Loucy (cell line): Measurements from ENCODE around the gene RNFT2.

Experiments used
- H2AFZ ChIP-seq: fragments of 200-600 bp; sonication (generic); 2 replicates; pipeline ENCODE4 v1.6.0; 2016; ENCODE audit warnings: antibody characterized with exemption, mild to moderate bottlenecking, low read length, moderate library complexity
- H3F3A ChIP-seq: fragments of 200-600 bp; 2 replicates; pipeline ENCODE4 v1.6.0; 2016; ENCODE audit warnings: antibody characterized with exemption, low read depth, mild to moderate bottlenecking
- H3K27me3 ChIP-seq: fragments of 200-600 bp; sonication (generic); 2 replicates; pipeline ENCODE4 v1.6.1; 2014; ENCODE audit warnings: low read length, mild to moderate bottlenecking; ENCODE audit not compliant: insufficient read depth, poor library complexity, severe bottlenecking
- H3K36me3 ChIP-seq: fragments of 200-600 bp; sonication (generic); 2 replicates; pipeline ENCODE4 v1.6.1; 2016; ENCODE audit warnings: low read length; ENCODE audit not compliant: insufficient read depth
- H3K4me1 ChIP-seq: fragments of 200-600 bp; sonication (generic); 2 replicates; pipeline ENCODE4 v1.5.1; 2014; ENCODE audit warnings: low read length, mild to moderate bottlenecking; ENCODE audit not compliant: insufficient read depth, poor library complexity, severe bottlenecking
- H3K4me2 ChIP-seq: fragments of 200-600 bp; sonication (generic); 2 replicates; pipeline ENCODE4 v1.6.0; 2014; ENCODE audit warnings: antibody characterized with exemption, low read length, low read depth, mild to moderate bottlenecking; ENCODE audit not compliant: poor library complexity, severe bottlenecking
- H3K4me3 ChIP-seq: fragments of 200-600 bp; sonication (generic); 2 replicates; pipeline ENCODE4 v1.5.1; 2014; ENCODE audit warnings: low read length, mild to moderate bottlenecking, mixed read lengths; ENCODE audit not compliant: poor library complexity, severe bottlenecking
- H3K79me2 ChIP-seq: fragments of 200-600 bp; sonication (generic); 2 replicates; pipeline ENCODE4 v1.6.1; 2014; ENCODE audit warnings: low read length; ENCODE audit not compliant: insufficient read depth
- H3K9ac ChIP-seq: fragments of 200-600 bp; sonication (generic); 2 replicates; pipeline ENCODE4 v1.6.0; 2014; ENCODE audit warnings: mild to moderate bottlenecking, low read depth, low read length, moderate library complexity; ENCODE audit not compliant: poor library complexity, severe bottlenecking
- H3K9me2 ChIP-seq: fragments of 200-600 bp; sonication (generic); replicated peaks from 2 replicates; pipeline ENCODE4 v1.6.1; 2016; ENCODE audit warnings: low read depth, low read length, mixed read lengths
- H3K9me3 ChIP-seq: fragments of 200-600 bp; sonication (generic); 2 replicates; pipeline ENCODE4 v1.6.1; 2014; ENCODE audit warnings: mild to moderate bottlenecking, antibody characterized with exemption, low read length, low read depth; ENCODE audit not compliant: insufficient read depth
- H4K20me1 ChIP-seq: fragments of 200-600 bp; sonication (generic); 2 replicates; pipeline ENCODE4 v1.6.0; 2014; ENCODE audit warnings: antibody characterized with exemption, low read length, mild to moderate bottlenecking; ENCODE audit not compliant: insufficient read depth, poor library complexity, severe bottlenecking
- EZH2phosphoT487 ChIP-seq: fragments of 200-600 bp; IDR thresholded peaks from 2 replicates; pipeline ENCODE4 v1.6.1; 2018; ENCODE audit warnings: antibody characterized with exemption, mild to moderate bottlenecking, moderate library complexity, borderline replicate concordance
- TF ChIP-seq, protein P1 (sequence below): fragments of 200-600 bp; sonication (generic); conservative IDR thresholded peaks from 2 replicates; pipeline ENCODE4 v1.5.1; 2014; ENCODE audit warnings: mild to moderate bottlenecking, antibody characterized with exemption, low read length

RNFT2 gene

DNA sequence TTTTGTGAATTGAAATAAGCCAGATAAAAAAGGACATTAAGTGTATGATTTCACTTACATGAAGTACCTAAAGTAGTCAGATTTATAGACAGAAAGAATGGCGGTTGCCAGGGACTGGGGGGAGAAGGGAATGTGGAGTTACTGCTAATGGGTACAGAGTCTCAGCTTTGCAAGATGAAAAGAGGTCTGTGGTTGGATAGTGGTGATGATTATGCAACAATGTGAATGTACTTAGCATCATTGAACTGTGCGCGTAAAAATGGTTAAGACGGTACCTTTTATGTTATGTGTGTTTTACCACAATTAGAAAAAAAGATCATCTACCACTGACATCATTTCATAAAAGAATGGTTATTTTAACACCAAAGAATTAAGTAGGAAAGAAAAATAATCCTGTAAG, 35.9 kb downstream of the RNFT2 start:
- H3K9me3 ChIP-seq, result no peaks in the 10 kb centered on the region
- no peak overlapping the region for H2AFZ ChIP-seq
- no peak overlapping the region for H3K4me3 ChIP-seq
- no peaks in the 10 kb centered on the region for H3K27me3 ChIP-seq
- H3K9ac ChIP-seq, result no peak overlapping the region
- TF ChIP-seq EZH2phosphoT487, result no peak
- TF ChIP-seq, protein P1, sequence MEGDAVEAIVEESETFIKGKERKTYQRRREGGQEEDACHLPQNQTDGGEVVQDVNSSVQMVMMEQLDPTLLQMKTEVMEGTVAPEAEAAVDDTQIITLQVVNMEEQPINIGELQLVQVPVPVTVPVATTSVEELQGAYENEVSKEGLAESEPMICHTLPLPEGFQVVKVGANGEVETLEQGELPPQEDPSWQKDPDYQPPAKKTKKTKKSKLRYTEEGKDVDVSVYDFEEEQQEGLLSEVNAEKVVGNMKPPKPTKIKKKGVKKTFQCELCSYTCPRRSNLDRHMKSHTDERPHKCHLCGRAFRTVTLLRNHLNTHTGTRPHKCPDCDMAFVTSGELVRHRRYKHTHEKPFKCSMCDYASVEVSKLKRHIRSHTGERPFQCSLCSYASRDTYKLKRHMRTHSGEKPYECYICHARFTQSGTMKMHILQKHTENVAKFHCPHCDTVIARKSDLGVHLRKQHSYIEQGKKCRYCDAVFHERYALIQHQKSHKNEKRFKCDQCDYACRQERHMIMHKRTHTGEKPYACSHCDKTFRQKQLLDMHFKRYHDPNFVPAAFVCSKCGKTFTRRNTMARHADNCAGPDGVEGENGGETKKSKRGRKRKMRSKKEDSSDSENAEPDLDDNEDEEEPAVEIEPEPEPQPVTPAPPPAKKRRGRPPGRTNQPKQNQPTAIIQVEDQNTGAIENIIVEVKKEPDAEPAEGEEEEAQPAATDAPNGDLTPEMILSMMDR, result no peak
- H3K36me3 ChIP-seq, result no peaks in the 10 kb centered on the region; the same call in 1 of the 2 replicates
- no peaks in the 10 kb centered on the region for H3K4me1 ChIP-seq
- H3K9me2 ChIP-seq, result no peaks in the 10 kb centered on the region
- no peak overlapping the region for H3K4me2 ChIP-seq
- no peaks in the 10 kb centered on the region for H4K20me1 ChIP-seq
- no peaks in the 10 kb centered on the region for H3K79me2 ChIP-seq
- H3F3A ChIP-seq, result no peaks in the 10 kb centered on the region

DNA sequence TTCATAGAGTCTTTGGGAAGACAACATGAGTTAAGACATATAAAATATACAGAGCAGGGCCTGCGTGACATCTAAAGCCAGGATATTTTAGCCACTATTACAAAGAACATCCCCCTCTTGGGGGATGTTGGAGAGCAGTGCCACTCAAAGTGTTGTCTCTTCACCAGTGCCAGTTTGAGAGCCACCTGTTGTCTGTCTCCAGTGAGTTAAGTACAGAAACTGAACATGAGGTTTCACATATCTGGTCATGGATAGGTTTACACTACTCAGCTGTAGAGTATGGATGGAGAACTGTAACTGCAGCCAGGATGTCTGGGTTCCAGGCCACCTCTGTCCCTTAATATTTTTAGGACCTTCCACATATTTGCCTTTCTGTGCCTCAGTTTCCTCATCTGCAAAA, 39.1 kb downstream of the RNFT2 start:
- Histone ChIP-seq H3K9me3 (no peaks in the 10 kb centered on the region), H3K27me3 (no peaks in the 10 kb centered on the region), H4K20me1 (no peaks in the 10 kb centered on the region), H2AFZ (no peak overlapping the region), H3K4me1 (no peaks in the 10 kb centered on the region), H3K4me3 (no peak overlapping the region), H3K9me2 (no peaks in the 10 kb centered on the region), H3K79me2 (no peaks in the 10 kb centered on the region), H3K4me2 (no peak overlapping the region), H3K36me3 (peaks cover 12% of the 10 kb centered on the region; the same call in 1 of the 2 replicates), H3F3A (no peaks in the 10 kb centered on the region), H3K9ac (no peak overlapping the region)
- TF ChIP-seq, protein P1, result no peak
- no peak for TF ChIP-seq EZH2phosphoT487

DNA sequence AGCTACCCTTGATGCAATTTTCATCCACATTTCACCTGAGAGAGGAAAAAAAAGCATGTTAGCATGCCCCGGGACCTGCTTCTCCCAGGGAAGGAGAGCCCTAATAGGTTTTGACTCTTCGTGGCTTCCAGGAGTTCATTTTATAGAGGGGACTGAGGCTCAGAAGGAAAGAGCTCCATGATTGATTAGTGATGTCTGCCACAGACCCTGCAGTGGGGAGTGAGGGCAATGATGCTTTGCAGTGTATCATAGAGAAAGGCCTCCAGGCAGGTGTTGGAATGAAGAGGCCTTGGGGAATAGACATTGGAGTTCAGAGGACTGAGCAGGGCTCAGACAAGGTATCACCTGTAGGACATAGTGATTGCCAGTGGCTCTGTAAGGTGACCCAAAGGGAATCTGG, 41.5 kb downstream of the RNFT2 start:
- TF ChIP-seq, protein P1, result no peak
- Histone ChIP-seq H3K4me2 (no peak overlapping the region), H3F3A (no peaks in the 10 kb centered on the region), H3K36me3 (peaks cover 18% of the 10 kb centered on the region; the same call in 1 of the 2 replicates), H2AFZ (no peak overlapping the region), H3K9me2 (no peaks in the 10 kb centered on the region), H4K20me1 (no peaks in the 10 kb centered on the region), H3K9me3 (no peaks in the 10 kb centered on the region), H3K9ac (no peak overlapping the region), H3K27me3 (no peaks in the 10 kb centered on the region), H3K79me2 (no peaks in the 10 kb centered on the region), H3K4me1 (no peaks in the 10 kb centered on the region), H3K4me3 (no peak overlapping the region)
